Kidney (tissue), 14 donors: ENCODE results near the gene ZNF236. TPM values are rescaled to one million over a fixed set of nuclear protein-coding genes. Genes with fewer than 3 reads are reported as not detected.

ENCODE experiments used
- DNase-seq, 5 donors: peaks; one replicate each; pipeline ENCODE4 v3.0.0-alpha.2; 2013 to 2020
- FAIRE-seq: peaks from 2 replicates; lab custom pipeline; 2012; peaks lifted over from hg19 to GRCh38; lab: Jason Lieb, UNC
- H3K27ac ChIP-seq, 2 donors: one replicate each; pipeline ENCODE4 v1.7.0; 2013; ENCODE audit warnings: low read depth in 2 of 2, low read length in 2 of 2, inconsistent platforms in 1 of 2
- H3K27me3 ChIP-seq: one replicate; pipeline ENCODE4 v1.7.1; 2013; ENCODE audit warnings: low read length, inconsistent platforms; ENCODE audit not compliant: control insufficient read depth, insufficient read depth
- H3K36me3 ChIP-seq, 3 donors: one replicate each; pipeline versions ENCODE4 v1.7.0 to v1.7.1; 2013; ENCODE audit warnings: low read length in 3 of 3, control low read depth in 1 of 3, inconsistent platforms in 1 of 3; ENCODE audit not compliant: insufficient read depth in 3 of 3, control insufficient read depth in 2 of 3
- H3K4me1 ChIP-seq, 3 donors: one replicate each; pipeline versions ENCODE4 v1.7.0 to v1.7.1; 2013; ENCODE audit warnings: low read length in 3 of 3, inconsistent platforms in 1 of 3, low read depth in 1 of 3; ENCODE audit not compliant: control insufficient read depth in 2 of 3, insufficient read depth in 2 of 3
- H3K4me3 ChIP-seq, 3 donors: one replicate each; pipeline versions ENCODE4 v1.7.0 to v1.8.1; 2013; ENCODE audit warnings: low read length in 3 of 3, control low read depth in 1 of 3, inconsistent platforms in 1 of 3
- H3K9ac ChIP-seq, 3 donors: one replicate each; pipeline versions ENCODE4 v1.7.0 to v1.7.1; 2013; ENCODE audit warnings: low read length in 3 of 3, control low read depth in 1 of 3, inconsistent platforms in 1 of 3
- H3K9me3 ChIP-seq, 3 donors: one replicate each; pipeline versions ENCODE4 v1.7.0 to v1.7.1; 2013; ENCODE audit warnings: low read length in 3 of 3, control low read depth in 1 of 3, inconsistent platforms in 1 of 3; ENCODE audit not compliant: control insufficient read depth in 2 of 3, insufficient read depth in 1 of 3
- CTCF ChIP-seq: IDR thresholded peaks from 3 replicates; pipeline ENCODE4 v1.5.1; 2012; ENCODE audit warnings: mild to moderate bottlenecking, moderate library complexity, borderline replicate concordance; ENCODE audit not compliant: insufficient read depth; ENCODE audit errors: extremely low read depth
- intact Hi-C: fragments of 100-400 bp; cut with DNase I; formaldehyde crosslinking; loops from one replicate; pipeline ENCODE4 v1.11.1; 2022
- polyA plus RNA-seq: library from polyadenylated mRNA; stranded (reverse); fragments of 350-450 nt; fragmentation: Illumina TruSeq; extraction: RNeasy Lipid Tissue Mini Kit (QIAGEN cat#74804); gene quantifications from one replicate; pipeline ENCODE4 v1.2.3, GENCODE V29; 2014; ENCODE audit warnings: low read depth, low replicate concordance; ENCODE audit not compliant: insufficient read depth
- total RNA-seq: library from RNA; stranded (reverse); fragmentation: NEBNext Ultra II Directional; extraction: Animal tissue kit (Norgen Biotek cat#: 25700); gene quantifications from one replicate; pipeline ENCODE4 v1.2.1, GENCODE V29; 2021
- donor health status: control.
- donor health status: control.
- donor health status: control.
- donor health status: control.
- donor health status: control.
- donor health status: DM: yes; HTN: yes; CAD: no.
- donor health status: Normal renal cell carcinoma (clear cell type).

ZNF236 gene
- total and polyA plus RNA-seq, 2 donors from 2014 or later, result 1.1 to 18.6 TPM

- peaks cover 0 to 7% (median 0%) of the 10 kb centered on the region in 3 donors for H3K4me1 ChIP-seq
- H3K9me3 ChIP-seq, result no peaks in the 10 kb centered on the region
- H3K4me3 ChIP-seq, result no peak overlapping the region
- no peak overlapping the region for H3K9ac ChIP-seq
- DNase-seq, result peak in 4 of 5 donors; percentile 55 to 82 (median 70)
- no peak for TF ChIP-seq CTCF
- no peaks in the 10 kb centered on the region for H3K27me3 ChIP-seq
- H3K36me3 ChIP-seq, result no peaks in the 10 kb centered on the region
- H3K27ac ChIP-seq, result no peak overlapping the region
- intact Hi-C loops, result loop anchor here (10.0 kb wide), 1 partner anchor 218 kb away; no protein-coding TSS in a partner anchor
- no peak for FAIRE-seq
These were observed 174.1 kb downstream of the ZNF236 start for GRCh38 chr18:76996429-76996828.

GRCh38 chr18:76997951-76998808 lies 175.8 kb downstream of the ZNF236 start:
- FAIRE-seq (no peak), DNase-seq (peak in 1 of 5 donors; percentile 32)
- Histone ChIP-seq H3K9ac (no peak overlapping the region), H3K4me1 (peaks cover 0 to 7% (median 0%) of the 10 kb centered on the region in 3 donors), H3K27ac (no peak overlapping the region), H3K27me3 (no peaks in the 10 kb centered on the region), H3K9me3 (no peaks in the 10 kb centered on the region), H3K4me3 (no peak overlapping the region), H3K36me3 (no peaks in the 10 kb centered on the region)
- intact Hi-C loops, result loop anchor here (10.0 kb wide), 1 partner anchor 217 kb away; no protein-coding TSS in a partner anchor
- TF ChIP-seq CTCF, result no peak

- intact Hi-C loops, result loop anchor here (10.0 kb wide), 1 partner anchor 216 kb away; no protein-coding TSS in a partner anchor
- no peak overlapping the region for H3K27ac ChIP-seq
- H3K27me3 ChIP-seq, result no peaks in the 10 kb centered on the region
- FAIRE-seq (no peak), DNase-seq (peak in 1 of 5 donors; percentile 40)
- H3K4me3 ChIP-seq, result no peak overlapping the region
- no peak for TF ChIP-seq CTCF
- peaks cover 0 to 3% (median 0%) of the 10 kb centered on the region in 3 donors for H3K4me1 ChIP-seq
- no peak overlapping the region for H3K9ac ChIP-seq
- H3K9me3 ChIP-seq, result no peaks in the 10 kb centered on the region
- no peaks in the 10 kb centered on the region for H3K36me3 ChIP-seq
These were observed 176.7 kb downstream of the ZNF236 start for GRCh38 chr18:76999077-76999476.
